AG09319 (cell line): ENCODE measurements around the gene THY1.
"Not testable (repeated sequence)": the region's sequence is repeated elsewhere in the genome, so short reads cannot be mapped to it uniquely, and the experiment has no call there.

ENCODE experiments used
- DNase-seq: peaks from one replicate; pipeline ENCODE4 v3.0.0-alpha.2; 2010; ENCODE audit warnings: low read depth; ENCODE audit errors: extremely low read depth
- CTCF ChIP-seq: IDR thresholded peaks from 2 replicates; pipeline ENCODE4 v1.5.1; 2011; ENCODE audit warnings: low read depth, mild to moderate bottlenecking, inconsistent platforms, low read length, moderate library complexity

THY1 gene

GRCh38 chr11:119409731-119410130, 13.2 kb downstream of the THY1 start:
- no peak for DNase-seq
- no peak for TF ChIP-seq CTCF

DNA sequence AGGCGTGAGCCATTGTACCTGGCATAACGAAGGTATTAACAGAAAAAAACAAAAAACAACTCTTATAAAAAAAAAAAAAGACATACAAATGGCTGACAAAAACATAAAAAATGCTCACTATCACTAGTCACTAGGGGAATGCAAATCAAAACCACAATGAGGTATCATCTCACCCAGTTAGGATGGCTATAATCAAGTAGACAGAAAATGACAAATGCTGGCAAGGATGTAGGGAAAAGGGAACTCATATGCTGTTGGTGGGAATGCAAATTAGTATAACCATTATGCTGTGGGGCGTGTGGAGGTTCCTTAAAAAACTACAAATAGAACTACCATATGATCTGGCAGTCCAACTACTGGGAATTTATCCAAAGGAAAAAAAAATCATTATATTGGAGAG, 17.0 kb downstream of the THY1 start:
- no peak for DNase-seq
- TF ChIP-seq CTCF: no peak

- DNase-seq: not testable (repeated sequence)
These were observed 17.5 kb downstream of the THY1 start for GRCh38 chr11:119405448-119405847.

GRCh38 chr11:119404872-119405271, 18.1 kb downstream of the THY1 start:
- no peak for TF ChIP-seq CTCF
- no peak for DNase-seq

DNA sequence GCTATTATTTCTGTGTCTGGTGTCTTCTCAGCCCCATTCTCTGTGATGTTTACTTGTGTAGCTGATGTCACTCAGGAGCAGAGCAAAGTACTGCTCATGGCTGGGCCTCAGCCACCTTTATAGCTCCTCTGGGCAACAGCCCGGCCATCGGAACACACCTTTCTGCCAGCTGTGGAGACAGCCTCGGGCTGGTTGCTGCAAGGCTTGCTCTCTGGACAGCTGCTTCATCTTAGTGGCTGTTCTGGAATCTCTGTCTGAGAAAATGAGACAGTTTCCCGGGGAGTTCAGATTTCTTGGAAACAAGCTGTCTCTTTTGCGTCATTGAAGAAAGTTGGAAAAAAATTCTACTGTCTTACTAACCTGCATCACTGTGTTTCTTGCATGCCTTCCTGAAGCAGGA, 20.0 kb downstream of the THY1 start:
- peak; percentile 22 for DNase-seq
- TF ChIP-seq CTCF: no peak

- TF ChIP-seq CTCF: no peak
- no peak for DNase-seq
These were observed 20.5 kb downstream of the THY1 start for GRCh38 chr11:119402470-119402869.

- DNase-seq: no peak
- no peak for TF ChIP-seq CTCF
These were observed 22.1 kb downstream of the THY1 start for GRCh38 chr11:119400860-119401259.

GRCh38 chr11:119397740-119398139, 25.2 kb downstream of the THY1 start:
- no peak for DNase-seq
- no peak for TF ChIP-seq CTCF
